KBM-7 (cell line): ENCODE measurements around the gene N4BP3.

ENCODE experiments used
- DNase-seq: peaks from one replicate; pipeline ENCODE4 v3.0.0-alpha.2; 2015
- in situ Hi-C: fragments of 300-500 bp; cut with MboI; formaldehyde crosslinking; loops from 2 replicates; pipeline ENCODE4 v1.14.3; 2020; ENCODE audit warnings: low sequenced_read_pairs, low pct_unique_long_range_greater_than_20kb, mixed read lengths

N4BP3 gene

GRCh38 chr5:178174456-178174855 is 61.1 kb downstream of the N4BP3 start:
- in situ Hi-C loops, result no loop called here
- DNase-seq, result no peak
